ENCODE data around the gene ATP6V0D1.

The ATP6V0D1 gene

GRCh38 chr16:67388591-67388990 is 92.4 kb downstream of the ATP6V0D1 start:
- DNase-seq, result no peak

DNA sequence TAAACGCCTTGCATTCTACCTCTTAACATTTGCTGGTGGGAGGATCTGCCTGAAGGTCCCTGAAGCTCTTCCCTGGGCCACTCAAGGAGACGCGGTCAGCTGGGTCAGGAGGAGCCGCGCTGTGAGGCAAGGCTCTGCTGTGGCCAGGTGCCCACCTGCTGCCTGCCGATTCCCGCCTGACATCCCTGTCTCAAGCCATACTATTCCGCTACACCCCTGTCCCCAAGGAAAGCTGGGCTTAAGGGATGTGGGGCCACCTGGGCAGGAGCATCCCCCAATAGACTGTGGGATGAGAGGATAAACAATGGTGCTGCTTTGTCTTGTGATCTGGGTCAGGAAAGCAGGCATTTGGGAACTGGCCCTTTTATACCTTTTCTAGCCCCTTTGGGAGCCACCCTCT is 92.8 kb downstream of the ATP6V0D1 start:
- DNase-seq, result no peak

Measured in stimulated activated naive CD4-positive, alpha-beta T cell treated with Interleukin-2 at 50 U/mL for 16 hours (primary cell).